RWPE2 (cell line): ENCODE data around the gene PRRC2B.

Experiments
- ATAC-seq: fragments of 200-7000 bp; cut with Tn5 transposase; 3 replicates; pipeline ENCODE4 v1.9.1; 2021; ENCODE audit warnings: low read depth
- DNase-seq: peaks from one replicate; pipeline ENCODE4 v3.0.0-alpha.2; 2020; ENCODE audit warnings: low spot score
- H3K27ac ChIP-seq: fragments of 450-650 bp; 2 replicates; pipeline ENCODE4 v1.5.1; 2017; ENCODE audit warnings: mild to moderate bottlenecking; ENCODE audit not compliant: poor library complexity, severe bottlenecking
- H3K27me3 ChIP-seq: fragments of 250-450 bp; sonication (Bioruptor Pico); 2 replicates; pipeline ENCODE4 v1.5.1; 2021; ENCODE audit warnings: mild to moderate bottlenecking, moderate library complexity; ENCODE audit not compliant: insufficient read depth, poor library complexity, severe bottlenecking
- H3K36me3 ChIP-seq: fragments of 250-450 bp; sonication (Bioruptor Pico); 2 replicates; pipeline ENCODE4 v1.5.1; 2020; ENCODE audit warnings: low read depth, mild to moderate bottlenecking, moderate library complexity
- H3K4me1 ChIP-seq: fragments of 250-450 bp; sonication (Bioruptor Pico); 2 replicates; pipeline ENCODE4 v1.5.1; 2021; ENCODE audit warnings: mild to moderate bottlenecking, moderate library complexity; ENCODE audit not compliant: insufficient read depth, poor library complexity, severe bottlenecking
- H3K4me3 ChIP-seq: fragments of 250-450 bp; sonication (Bioruptor Pico); 2 replicates; pipeline ENCODE4 v1.5.1; 2021; ENCODE audit warnings: mild to moderate bottlenecking, moderate library complexity; ENCODE audit not compliant: severe bottlenecking
- H3K9me3 ChIP-seq: fragments of 250-450 bp; sonication (Bioruptor Pico); 2 replicates; pipeline ENCODE4 v1.5.1; 2021; ENCODE audit warnings: mild to moderate bottlenecking, moderate library complexity; ENCODE audit not compliant: severe bottlenecking
- TF ChIP-seq, protein P1 (sequence below): fragments of 450-650 bp; IDR thresholded peaks from one replicate; pipeline ENCODE4 v1.5.1; 2017; ENCODE audit warnings: mild to moderate bottlenecking, moderate library complexity; ENCODE audit not compliant: poor library complexity, severe bottlenecking

The PRRC2B gene

DNA sequence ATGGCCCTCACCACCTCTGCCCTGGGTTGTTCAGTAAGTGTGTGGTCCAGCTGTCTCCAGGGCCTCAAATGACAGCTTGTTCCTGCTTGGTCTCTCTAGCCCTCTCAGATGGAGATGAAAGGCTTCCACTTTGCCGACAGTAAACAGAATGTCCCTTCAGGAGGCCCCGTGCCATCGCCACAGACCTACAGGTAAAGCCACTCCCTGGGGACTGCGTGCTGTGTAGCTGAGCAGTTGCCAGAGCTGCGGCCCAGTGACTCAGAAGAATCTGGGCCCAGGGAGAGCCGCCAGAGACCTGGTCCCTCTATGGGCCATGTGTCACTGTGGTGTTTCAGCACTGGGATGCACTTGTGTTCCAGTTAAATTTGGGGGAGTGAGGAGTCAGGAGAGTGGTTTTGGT is 98.2 kb downstream of the PRRC2B start:
- ATAC-seq (no peak), DNase-seq (no peak)
- peaks cover 95% of the 10 kb centered on the region for H3K36me3 ChIP-seq
- no peaks in the 10 kb centered on the region for H3K9me3 ChIP-seq
- H3K4me1 ChIP-seq, result no peaks in the 10 kb centered on the region
- no peak overlapping the region for H3K27ac ChIP-seq
- H3K27me3 ChIP-seq, result no peaks in the 10 kb centered on the region
- TF ChIP-seq, protein P1, sequence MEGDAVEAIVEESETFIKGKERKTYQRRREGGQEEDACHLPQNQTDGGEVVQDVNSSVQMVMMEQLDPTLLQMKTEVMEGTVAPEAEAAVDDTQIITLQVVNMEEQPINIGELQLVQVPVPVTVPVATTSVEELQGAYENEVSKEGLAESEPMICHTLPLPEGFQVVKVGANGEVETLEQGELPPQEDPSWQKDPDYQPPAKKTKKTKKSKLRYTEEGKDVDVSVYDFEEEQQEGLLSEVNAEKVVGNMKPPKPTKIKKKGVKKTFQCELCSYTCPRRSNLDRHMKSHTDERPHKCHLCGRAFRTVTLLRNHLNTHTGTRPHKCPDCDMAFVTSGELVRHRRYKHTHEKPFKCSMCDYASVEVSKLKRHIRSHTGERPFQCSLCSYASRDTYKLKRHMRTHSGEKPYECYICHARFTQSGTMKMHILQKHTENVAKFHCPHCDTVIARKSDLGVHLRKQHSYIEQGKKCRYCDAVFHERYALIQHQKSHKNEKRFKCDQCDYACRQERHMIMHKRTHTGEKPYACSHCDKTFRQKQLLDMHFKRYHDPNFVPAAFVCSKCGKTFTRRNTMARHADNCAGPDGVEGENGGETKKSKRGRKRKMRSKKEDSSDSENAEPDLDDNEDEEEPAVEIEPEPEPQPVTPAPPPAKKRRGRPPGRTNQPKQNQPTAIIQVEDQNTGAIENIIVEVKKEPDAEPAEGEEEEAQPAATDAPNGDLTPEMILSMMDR, result no peak
- no peak overlapping the region for H3K4me3 ChIP-seq

DNA sequence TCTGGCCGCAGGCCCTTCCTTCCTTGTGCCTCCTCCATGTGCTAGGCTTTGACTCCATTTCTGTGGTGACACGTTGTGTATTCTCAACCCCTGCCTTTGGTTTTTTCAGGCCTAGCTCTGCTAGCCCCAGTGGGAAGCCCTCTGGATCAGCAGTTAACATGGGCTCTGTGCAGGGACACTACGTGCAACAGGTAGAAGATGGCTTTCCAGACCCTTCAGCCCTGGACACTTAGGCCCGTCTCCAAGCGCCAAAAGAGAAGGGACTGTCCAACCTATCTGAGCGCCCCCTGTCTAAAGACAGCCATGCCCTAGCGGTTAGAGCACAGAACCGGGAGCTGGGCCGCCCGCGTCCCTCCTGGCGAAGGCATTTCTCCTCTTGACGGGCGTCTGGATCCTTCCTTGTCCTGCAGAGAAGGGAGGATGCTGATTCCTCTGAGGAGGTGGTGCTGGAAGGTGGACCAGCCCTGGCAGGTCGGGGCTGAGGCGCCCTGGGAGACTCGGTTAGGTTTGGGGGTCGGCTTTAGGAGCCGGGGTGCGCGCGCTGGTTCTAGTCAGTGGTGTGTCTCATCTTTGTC is 100.5 kb downstream of the PRRC2B start:
- Histone ChIP-seq H3K9me3 (no peaks in the 10 kb centered on the region), H3K4me3 (no peak overlapping the region), H3K27me3 (no peaks in the 10 kb centered on the region), H3K27ac (no peak overlapping the region), H3K4me1 (no peaks in the 10 kb centered on the region), H3K36me3 (peaks cover 92% of the 10 kb centered on the region)
- ATAC-seq, result no peak
- TF ChIP-seq, protein P1, result no peak
- DNase-seq, result no peak

DNA sequence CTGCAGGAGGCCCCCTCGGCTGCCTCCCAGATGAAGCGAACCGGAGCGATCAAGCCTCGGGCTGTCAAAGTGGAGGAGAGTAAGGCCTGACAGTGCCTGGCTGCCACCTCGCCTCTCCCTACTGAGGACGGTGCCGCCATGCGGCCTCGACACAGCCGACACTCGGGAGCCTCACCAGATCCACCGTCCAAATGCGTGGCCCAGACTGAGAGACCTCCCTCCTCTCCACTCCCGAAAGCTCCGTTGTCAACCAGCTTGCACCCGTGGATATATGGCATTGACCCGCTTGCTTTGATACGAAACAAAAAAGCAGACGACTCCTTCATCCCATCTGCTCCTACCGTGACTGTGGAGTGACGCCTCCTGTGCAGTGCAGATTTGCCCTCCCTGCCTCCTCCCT is 101.9 kb downstream of the PRRC2B start:
- ATAC-seq (no peak), DNase-seq (no peak)
- peaks cover 88% of the 10 kb centered on the region for H3K36me3 ChIP-seq
- TF ChIP-seq, protein P1, result no peak
- no peaks in the 10 kb centered on the region for H3K9me3 ChIP-seq
- H3K27ac ChIP-seq, result no peak overlapping the region
- no peaks in the 10 kb centered on the region for H3K27me3 ChIP-seq
- H3K4me1 ChIP-seq, result no peaks in the 10 kb centered on the region
- H3K4me3 ChIP-seq, result no peak overlapping the region

DNA sequence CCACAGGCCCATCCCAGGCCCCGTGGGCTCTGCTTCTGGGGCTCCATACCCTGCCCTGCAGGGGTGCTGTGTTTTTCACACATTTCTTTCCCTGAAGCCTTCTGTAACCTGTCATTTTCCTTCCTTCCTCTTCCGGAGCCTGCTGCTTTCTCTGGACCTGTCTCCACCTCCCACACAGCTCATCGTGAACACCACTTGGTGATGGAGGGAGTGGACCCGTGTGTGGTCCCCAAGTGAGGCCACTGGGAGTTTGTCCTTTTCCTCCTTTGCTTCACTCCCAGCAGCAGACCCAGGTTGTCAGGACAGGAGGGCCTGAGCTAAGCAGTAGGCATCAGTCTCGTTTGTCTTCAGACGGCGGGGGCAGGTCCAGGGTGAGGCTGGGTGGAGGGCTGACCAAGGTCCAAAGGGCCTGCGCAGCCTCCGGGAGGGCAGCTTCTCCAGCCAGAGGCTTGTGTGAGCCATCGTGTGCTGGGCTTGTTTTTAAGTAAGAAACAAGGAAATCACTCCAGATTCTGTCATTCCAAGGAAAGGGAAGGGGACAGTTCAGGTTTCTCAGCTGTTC is 103.0 kb downstream of the PRRC2B start:
- peaks cover 77% of the 10 kb centered on the region for H3K36me3 ChIP-seq
- ATAC-seq, result no peak
- no peak overlapping the region for H3K27ac ChIP-seq

More for the DNA sequence above, 103.0 kb downstream of the PRRC2B start:
- H3K9me3 ChIP-seq, result no peaks in the 10 kb centered on the region
- TF ChIP-seq, protein P1, result no peak
- H3K4me3 ChIP-seq, result no peak overlapping the region
- no peak for DNase-seq
- no peaks in the 10 kb centered on the region for H3K4me1 ChIP-seq
- H3K27me3 ChIP-seq, result no peaks in the 10 kb centered on the region
